ENCODE results near the gene PODXL2. TPM values are rescaled to one million over a fixed set of nuclear protein-coding genes. Genes with fewer than 3 reads are reported as not detected.
"Not testable (repeated sequence)": the region's sequence is repeated elsewhere in the genome, so short reads cannot be mapped to it uniquely, and the experiment has no call there.

Gene PODXL2
- total and polyA plus RNA-seq, 2 donors (not counting 1 experiment from before 2014, with no cell fraction given): 3.1 to 4.0 TPM

DNA sequence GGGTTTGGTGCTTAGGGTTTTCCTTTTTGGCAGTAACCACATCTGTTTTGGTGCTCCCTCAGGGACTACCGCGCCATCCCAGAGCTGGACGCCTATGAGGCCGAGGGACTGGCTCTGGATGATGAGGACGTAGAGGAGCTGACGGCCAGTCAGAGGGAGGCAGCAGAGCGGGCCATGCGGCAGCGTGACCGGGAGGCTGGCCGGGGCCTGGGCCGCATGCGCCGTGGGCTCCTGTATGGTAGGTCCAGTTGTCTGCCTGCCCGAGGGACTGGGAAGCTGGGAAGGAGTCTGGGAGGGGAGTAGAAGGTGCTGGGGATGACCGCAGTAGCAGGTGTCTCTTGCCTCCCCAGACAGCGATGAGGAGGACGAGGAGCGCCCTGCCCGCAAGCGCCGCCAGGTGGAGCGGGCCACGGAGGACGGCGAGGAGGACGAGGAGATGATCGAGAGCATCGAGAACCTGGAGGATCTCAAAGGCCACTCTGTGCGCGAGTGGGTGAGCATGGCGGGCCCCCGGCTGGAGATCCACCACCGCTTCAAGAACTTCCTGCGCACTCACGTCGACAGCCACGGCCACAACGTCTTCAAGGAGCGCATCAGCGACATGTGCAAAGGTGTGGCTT is 24.3 kb upstream of the PODXL2 start:
- Histone ChIP-seq H3K4me1 (ENCODE audit: control insufficient read depth in 2 of 2, insufficient read depth in 2 of 2, low read length in 2 of 2) (peaks cover 5 to 6% of the 10 kb centered on the region in 2 donors), H3K9ac (ENCODE audit: low read length) (no peak overlapping the region), H3K4me3 (ENCODE audit: control extremely low read depth in 1 of 5, extremely low read depth in 1 of 5, insufficient read depth in 1 of 5, low read depth in 2 of 5, low read length in 4 of 5) (no peak overlapping the region), H3K27ac (ENCODE audit: low read length in 2 of 2) (no peak overlapping the region), H3K36me3 (replicated peaks in 1 of 2; ENCODE audit: control extremely low read depth in 1 of 2, control insufficient read depth in 1 of 2, extremely low read depth in 1 of 2, insufficient read depth in 2 of 2, low read length in 1 of 2) (peaks cover 0 to 44% of the 10 kb centered on the region in 2 experiments), H3K4me2 (replicated peaks; ENCODE audit: low read depth, low read length, poor library complexity, severe bottlenecking) (no peak overlapping the region), H4K20me1 (ENCODE audit: control insufficient read depth, insufficient read depth, low read length, poor library complexity, severe bottlenecking) (no peaks in the 10 kb centered on the region), H3K27me3 (replicated peaks in 1 of 4; ENCODE audit: control extremely low read depth in 1 of 4, control insufficient read depth in 3 of 4, insufficient read depth in 4 of 4, low read length in 3 of 4) (no peaks in the 10 kb centered on the region), H2AFZ (ENCODE audit: insufficient read depth, low read depth, low read length, poor library complexity, severe bottlenecking) (no peak overlapping the region), H3K9me3 (ENCODE audit: control extremely low read depth in 1 of 3, control insufficient read depth in 2 of 3, insufficient read depth in 1 of 3, low read length in 2 of 3) (no peaks in the 10 kb centered on the region), H3K79me2 (ENCODE audit: control insufficient read depth, insufficient read depth, low read length) (peaks cover 8% of the 10 kb centered on the region)
- DNase-seq: no peak
- H3K27ac Mint-ChIP-seq: no peak overlapping the region
- H3K27me3 Mint-ChIP-seq: no peaks in the 10 kb centered on the region
- POLR2A ChIA-PET: no interaction called here
- no peak for ATAC-seq (ENCODE audit: low read depth)
- H3K4me3 Mint-ChIP-seq: no peak overlapping the region
- intact Hi-C loops (cut with micrococcal nuclease): no loop called here
- CTCF ChIA-PET: no interaction called here
- peaks cover 14% of the 10 kb centered on the region for H3K4me1 Mint-ChIP-seq
- TF ChIP-seq, protein P1, sequence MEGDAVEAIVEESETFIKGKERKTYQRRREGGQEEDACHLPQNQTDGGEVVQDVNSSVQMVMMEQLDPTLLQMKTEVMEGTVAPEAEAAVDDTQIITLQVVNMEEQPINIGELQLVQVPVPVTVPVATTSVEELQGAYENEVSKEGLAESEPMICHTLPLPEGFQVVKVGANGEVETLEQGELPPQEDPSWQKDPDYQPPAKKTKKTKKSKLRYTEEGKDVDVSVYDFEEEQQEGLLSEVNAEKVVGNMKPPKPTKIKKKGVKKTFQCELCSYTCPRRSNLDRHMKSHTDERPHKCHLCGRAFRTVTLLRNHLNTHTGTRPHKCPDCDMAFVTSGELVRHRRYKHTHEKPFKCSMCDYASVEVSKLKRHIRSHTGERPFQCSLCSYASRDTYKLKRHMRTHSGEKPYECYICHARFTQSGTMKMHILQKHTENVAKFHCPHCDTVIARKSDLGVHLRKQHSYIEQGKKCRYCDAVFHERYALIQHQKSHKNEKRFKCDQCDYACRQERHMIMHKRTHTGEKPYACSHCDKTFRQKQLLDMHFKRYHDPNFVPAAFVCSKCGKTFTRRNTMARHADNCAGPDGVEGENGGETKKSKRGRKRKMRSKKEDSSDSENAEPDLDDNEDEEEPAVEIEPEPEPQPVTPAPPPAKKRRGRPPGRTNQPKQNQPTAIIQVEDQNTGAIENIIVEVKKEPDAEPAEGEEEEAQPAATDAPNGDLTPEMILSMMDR (IDR thresholded peaks at IDR 0.05): no peak
- TF ChIP-seq EZH2 (IDR thresholded peaks at IDR 0.05; ENCODE audit: borderline replicate concordance, insufficient read depth, low read depth, low read length, poor library complexity, severe bottlenecking): no peak
- 95% methylated on average over 41 of the region's 41 CpGs for WGBS (ENCODE audit: insufficient coverage)
- no peaks in the 10 kb centered on the region for H3K9me3 Mint-ChIP-seq (ENCODE audit: insufficient read depth)

DNA sequence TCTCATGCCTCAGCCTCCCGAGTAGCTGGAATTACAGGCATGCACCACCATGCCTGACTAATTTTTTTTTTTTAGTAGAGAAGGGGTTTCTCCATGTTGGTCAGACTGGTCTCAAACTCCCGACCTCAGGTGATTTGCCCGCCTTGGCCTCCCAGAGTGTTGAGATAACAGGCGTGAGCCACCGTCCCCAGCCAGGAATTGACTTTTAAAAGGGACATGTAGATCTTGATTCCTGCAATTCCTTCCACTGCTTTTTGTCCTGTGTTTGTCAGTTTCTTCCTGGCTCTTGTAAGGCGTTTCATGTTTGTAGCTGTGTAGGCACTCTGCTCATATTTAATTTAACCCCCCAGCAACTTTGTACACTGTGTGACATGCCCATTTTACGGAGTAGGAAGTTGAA is 23.4 kb upstream of the PODXL2 start:
- peaks cover 0 to 47% of the 10 kb centered on the region in 2 experiments for H3K36me3 ChIP-seq (replicated peaks in 1 of 2; ENCODE audit: control extremely low read depth in 1 of 2, control insufficient read depth in 1 of 2, extremely low read depth in 1 of 2, insufficient read depth in 2 of 2, low read length in 1 of 2)
- H3K27ac Mint-ChIP-seq; H3K4me2 ChIP-seq (replicated peaks; ENCODE audit: low read depth, low read length, poor library complexity, severe bottlenecking); H3K9ac ChIP-seq (ENCODE audit: low read length); H3K27ac ChIP-seq (ENCODE audit: low read length in 2 of 2); H3K27me3 ChIP-seq (replicated peaks in 1 of 4; ENCODE audit: control extremely low read depth in 1 of 4, control insufficient read depth in 3 of 4, insufficient read depth in 4 of 4, low read length in 3 of 4); H4K20me1 ChIP-seq (ENCODE audit: control insufficient read depth, insufficient read depth, low read length, poor library complexity, severe bottlenecking); H3K4me3 ChIP-seq (ENCODE audit: control extremely low read depth in 1 of 5, extremely low read depth in 1 of 5, insufficient read depth in 1 of 5, low read depth in 2 of 5, low read length in 4 of 5); intact Hi-C loops (cut with micrococcal nuclease); H3K9me3 ChIP-seq (ENCODE audit: control extremely low read depth in 1 of 3, control insufficient read depth in 2 of 3, insufficient read depth in 1 of 3, low read length in 2 of 3); H3K79me2 ChIP-seq (ENCODE audit: control insufficient read depth, insufficient read depth, low read length); H3K9me3 Mint-ChIP-seq (ENCODE audit: insufficient read depth); H3K4me3 Mint-ChIP-seq; H3K27me3 Mint-ChIP-seq; DNase-seq; H2AFZ ChIP-seq (ENCODE audit: insufficient read depth, low read depth, low read length, poor library complexity, severe bottlenecking); H3K4me1 ChIP-seq (ENCODE audit: control insufficient read depth in 2 of 2, insufficient read depth in 2 of 2, low read length in 2 of 2); POLR2A ChIA-PET; ATAC-seq (ENCODE audit: low read depth): not testable (repeated sequence)
- 90% methylated on average over 3 of the region's 7 CpGs for WGBS (ENCODE audit: insufficient coverage)
- H3K4me1 Mint-ChIP-seq: peaks cover 23% of the 10 kb centered on the region
- CTCF ChIA-PET: interaction anchor here (1.1 kb wide), 1 partner anchor 31 kb away, joined by 5 read pairs; no protein-coding TSS in a partner anchor

Measured in B cell (primary cell).